ACHN (cell line): ENCODE measurements around the gene SFXN1.

Experiments used
- DNase-seq: peaks from one replicate; pipeline ENCODE4 v3.0.0-alpha.2; 2015
- in situ Hi-C: cut with HindIII; loops from 2 replicates; pipeline ENCODE4 v1.10.0; 2017; ENCODE audit warnings: low sequenced_read_pairs, low pct_ligation_motif_present, low pct_unique_long_range_greater_than_20kb

SFXN1 gene

GRCh38 chr5:175464074-175464941 lies 14.1 kb upstream of the SFXN1 start:
- DNase-seq, result peak; percentile 53
- in situ Hi-C loops, result no loop called here

- DNase-seq, result no peak
- in situ Hi-C loops, result no loop called here
These were observed 13.5 kb upstream of the SFXN1 start for GRCh38 chr5:175464942-175465233.

GRCh38 chr5:175465282-175465681 lies 13.1 kb upstream of the SFXN1 start:
- in situ Hi-C loops, result no loop called here
- DNase-seq, result no peak

- DNase-seq, result no peak
- in situ Hi-C loops, result no loop called here
These were observed 11.6 kb upstream of the SFXN1 start for GRCh38 chr5:175466700-175467318.

- in situ Hi-C loops, result no loop called here
- no peak for DNase-seq
These were observed 10.2 kb upstream of the SFXN1 start for GRCh38 chr5:175467983-175468690.

- DNase-seq, result no peak
- in situ Hi-C loops, result no loop called here
These were observed 9.5 kb upstream of the SFXN1 start for GRCh38 chr5:175468892-175469291.

GRCh38 chr5:175469916-175470315 lies 8.4 kb upstream of the SFXN1 start:
- in situ Hi-C loops, result no loop called here
- no peak for DNase-seq

GRCh38 chr5:175470781-175471180 lies 7.6 kb upstream of the SFXN1 start:
- DNase-seq, result no peak
- in situ Hi-C loops, result no loop called here

GRCh38 chr5:175471196-175471595 lies 7.2 kb upstream of the SFXN1 start:
- in situ Hi-C loops, result no loop called here

GRCh38 chr5:175471628-175472027 lies 6.7 kb upstream of the SFXN1 start:
- no peak for DNase-seq
- in situ Hi-C loops, result no loop called here

More at GRCh38 chr5:175471196-175471595, 7.2 kb upstream of the SFXN1 start:
- DNase-seq, result no peak

- DNase-seq, result no peak
- in situ Hi-C loops, result no loop called here
These were observed 6.0 kb upstream of the SFXN1 start for GRCh38 chr5:175472378-175472777.

- in situ Hi-C loops, result no loop called here
- no peak for DNase-seq
These were observed 3.1 kb upstream of the SFXN1 start for GRCh38 chr5:175475248-175475647.

GRCh38 chr5:175477440-175477839 lies 920 bp upstream of the SFXN1 start:
- in situ Hi-C loops, result no loop called here
- DNase-seq, result no peak

- in situ Hi-C loops, result no loop called here
- peak; percentile 1 for DNase-seq
These were observed 364 bp upstream of the SFXN1 start for GRCh38 chr5:175478008-175478383.

GRCh38 chr5:175479125-175479881 lies 943 bp downstream of the SFXN1 start:
- in situ Hi-C loops, result no loop called here
- peak; percentile 0 for DNase-seq

GRCh38 chr5:175483337-175483736 lies 5.0 kb downstream of the SFXN1 start:
- no peak for DNase-seq
- in situ Hi-C loops, result no loop called here

- no peak for DNase-seq
- in situ Hi-C loops, result no loop called here
These were observed 6.0 kb downstream of the SFXN1 start for GRCh38 chr5:175484322-175484721.

GRCh38 chr5:175484829-175485228 lies 6.5 kb downstream of the SFXN1 start:
- in situ Hi-C loops, result no loop called here

GRCh38 chr5:175485631-175486030 lies 7.3 kb downstream of the SFXN1 start:
- in situ Hi-C loops, result no loop called here
- no peak for DNase-seq

More at GRCh38 chr5:175484829-175485228, 6.5 kb downstream of the SFXN1 start:
- no peak for DNase-seq
